AG04450 (cell line): ENCODE results near the gene RNF8. TPM values are rescaled to one million over a fixed set of nuclear protein-coding genes. Genes with fewer than 3 reads are reported as not detected.

Experiments used
- CTCF ChIA-PET: fragments of 300-600, 350-600 bp; formaldehyde crosslinking; extraction: SDS; loops from one replicate; lab custom pipeline; 2022; ENCODE audit warnings: antibody characterized with exemption, inconsistent platforms; lab: Charles Lee
- POLR2A ChIA-PET: fragments of 350-600 bp; formaldehyde crosslinking; extraction: SDS; loops from one replicate; lab custom pipeline; 2021; ENCODE audit warnings: antibody characterized with exemption, inconsistent platforms; lab: Yijun Ruan, JAX
- DNase-seq: peaks from one replicate; pipeline ENCODE4 v3.0.0-alpha.2; 2011; ENCODE audit warnings: low read depth, low spot score
- H3K27ac ChIP-seq: one replicate; pipeline ENCODE4 v1.5.1; 2012; ENCODE audit warnings: low read depth, low read length, control low read depth
- H3K27me3 ChIP-seq: one replicate; pipeline ENCODE4 v1.6.0; 2012; ENCODE audit warnings: low read length; ENCODE audit not compliant: control insufficient read depth, insufficient read depth
- H3K4me3 ChIP-seq: 2 replicates; pipeline ENCODE4 v1.5.1; 2011; ENCODE audit warnings: mild to moderate bottlenecking, low read depth, low read length, control low read depth
- H3K9me3 ChIP-seq: 2 replicates; pipeline ENCODE4 v1.5.1; 2012; ENCODE audit warnings: low read length; ENCODE audit not compliant: control insufficient read depth, insufficient read depth
- CTCF ChIP-seq: IDR thresholded peaks from 2 replicates; pipeline ENCODE4 v1.5.1; 2011; ENCODE audit warnings: low read depth, low read length, control low read depth, inconsistent platforms
- polyA plus RNA-seq: library from polyadenylated mRNA; depleted of rRNA; stranded (reverse); fragments of >200 nt; gene quantifications from 2 replicates; pipeline ENCODE4 v1.2.3, GENCODE V29; 2011

The RNF8 gene
- polyA plus RNA-seq, 1 experiment = 26.3 TPM

- no peak overlapping the region for H3K4me3 ChIP-seq
- no peaks in the 10 kb centered on the region for H3K9me3 ChIP-seq
- POLR2A ChIA-PET = no interaction called here
- DNase-seq = no peak
- H3K27ac ChIP-seq = peak overlapping the region; percentile 33
- CTCF ChIA-PET = interaction anchor here (1.1 to 1.5 kb wide), 2 partner anchors 17 to 290 kb away, joined by 4 to 7 read pairs; no protein-coding TSS in a partner anchor
- H3K27me3 ChIP-seq = no peaks in the 10 kb centered on the region
- no peak for TF ChIP-seq CTCF
Measured at GRCh38 chr6:37308069-37308815, 45.5 kb upstream of the RNF8 start.

- DNase-seq = no peak
- POLR2A ChIA-PET = no interaction called here
Measured at GRCh38 chr6:37309046-37309445, 44.7 kb upstream of the RNF8 start.

GRCh38 chr6:37309692-37310091, 44.1 kb upstream of the RNF8 start:
- Histone ChIP-seq H3K4me3 (no peak overlapping the region), H3K9me3 (no peaks in the 10 kb centered on the region), H3K27ac (no peak overlapping the region), H3K27me3 (no peaks in the 10 kb centered on the region)
- TF ChIP-seq CTCF = no peak
- ChIA-PET POLR2A (no interaction called here), CTCF (interaction anchor here (1.1 to 2.2 kb wide), 2 partner anchors 16 kb away, joined by 3 to 16 read pairs; no protein-coding TSS in a partner anchor)
- DNase-seq = no peak

More at GRCh38 chr6:37309046-37309445, 44.7 kb upstream of the RNF8 start:
- Histone ChIP-seq H3K27me3 (no peaks in the 10 kb centered on the region), H3K9me3 (no peaks in the 10 kb centered on the region), H3K27ac (no peak overlapping the region), H3K4me3 (no peak overlapping the region)
- CTCF ChIA-PET = interaction anchor here (2.2 kb wide), 1 partner anchor 17 kb away, joined by 16 read pairs; no protein-coding TSS in a partner anchor
- TF ChIP-seq CTCF = no peak

- ChIA-PET POLR2A (no interaction called here), CTCF (interaction anchor here (0.9 to 2.2 kb wide), 3 partner anchors 15 to 289 kb away, joined by 3 to 16 read pairs (median 3); no protein-coding TSS in a partner anchor)
- Histone ChIP-seq H3K27me3 (no peaks in the 10 kb centered on the region), H3K4me3 (no peak overlapping the region), H3K27ac (no peak overlapping the region), H3K9me3 (no peaks in the 10 kb centered on the region)
- no peak for DNase-seq
- TF ChIP-seq CTCF = no peak
Measured at GRCh38 chr6:37310966-37311365, 42.8 kb upstream of the RNF8 start.
